Colon (tissue), 2 donors: ENCODE measurements around the gene TAF11L8.
"Not testable (repeated sequence)": the region's sequence is repeated elsewhere in the genome, so short reads cannot be mapped to it uniquely, and the experiment has no call there.

Experiments
- FAIRE-seq: peaks from 2 replicates; lab custom pipeline; 2012; peaks lifted over from hg19 to GRCh38; lab: Jason Lieb, UNC
- donor health status: control.
- donor health status: control.

The TAF11L8 gene

GRCh38 chr5:17590860-17591259, at the start of gene TAF11L8:
TSS of gene TAF11L8 (minus strand) at chr5:17590960.
- not testable (repeated sequence) for FAIRE-seq

DNA sequence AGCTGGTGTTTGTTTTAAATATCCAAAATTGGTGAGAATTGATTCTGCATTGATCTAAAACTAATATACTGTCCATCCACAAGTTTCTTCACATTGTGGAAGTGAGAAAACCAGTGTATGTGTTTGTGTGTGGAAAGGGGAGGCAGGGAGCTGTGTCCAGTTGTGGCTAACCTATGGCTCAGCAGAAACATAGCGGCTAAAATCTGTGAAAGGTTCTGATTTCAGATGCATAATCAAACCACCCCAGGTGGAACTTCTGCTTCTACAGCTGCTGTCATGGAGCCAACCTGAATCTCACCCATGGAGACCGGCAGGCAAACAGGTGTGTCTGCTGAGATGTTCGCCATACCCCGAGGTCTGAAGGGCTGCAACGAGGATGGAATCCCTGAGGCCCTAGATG, 43.4 kb upstream of the TAF11L8 start, which contains the start of gene TAF11L14:
Gene TAF11L14 (plus strand): TSS at position 301 of the 400 bp plus-strand sequence.
- FAIRE-seq, result no peak

DNA sequence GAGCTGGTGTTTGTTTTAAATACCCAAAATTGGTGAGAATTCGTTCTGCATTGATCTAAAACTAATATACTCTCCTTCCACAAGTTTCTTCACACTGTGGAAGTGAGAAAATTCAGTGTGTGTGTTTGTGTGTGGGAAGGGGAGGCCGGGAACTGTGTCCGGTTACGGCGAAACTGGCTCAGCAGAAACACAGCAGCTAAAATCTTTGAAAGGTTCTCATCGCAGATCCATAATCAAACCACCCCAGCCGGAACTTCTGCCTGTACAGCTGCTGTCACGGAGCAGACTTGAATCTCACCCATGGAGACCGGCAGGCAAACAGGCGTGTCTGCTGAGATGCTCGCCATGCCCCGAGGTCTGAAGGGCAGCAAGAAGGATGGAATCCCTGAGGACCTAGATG, 41.0 kb upstream of the TAF11L8 start, which contains the start of gene TAF11L13:
Gene TAF11L13 (plus strand): TSS at position 301 of the 400 bp plus-strand sequence.
- FAIRE-seq, result not testable (repeated sequence)

GRCh38 chr5:17625686-17626085, 34.9 kb upstream of the TAF11L8 start:
- FAIRE-seq, result no peak

DNA sequence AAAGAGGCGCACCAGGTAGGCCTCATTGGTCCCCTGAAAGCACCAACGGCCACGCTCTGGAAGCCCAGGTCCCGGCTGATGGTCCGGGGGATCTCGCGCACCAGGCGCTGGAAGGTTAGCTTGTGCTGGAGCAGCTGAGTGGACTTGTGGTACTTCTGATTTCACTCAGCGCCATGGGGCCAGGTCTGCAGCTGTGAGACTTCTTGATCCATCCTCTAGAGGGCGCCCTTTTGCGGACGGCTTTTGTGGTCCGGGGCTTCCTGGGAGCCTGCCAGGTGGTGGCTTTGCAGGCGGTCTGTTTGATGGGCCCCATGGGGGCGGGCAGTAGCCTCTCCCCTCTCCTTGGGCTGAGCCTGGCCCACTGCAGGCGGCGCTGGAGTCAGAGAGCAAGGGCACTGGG, 29.9 kb upstream of the TAF11L8 start:
- no peak for FAIRE-seq

DNA sequence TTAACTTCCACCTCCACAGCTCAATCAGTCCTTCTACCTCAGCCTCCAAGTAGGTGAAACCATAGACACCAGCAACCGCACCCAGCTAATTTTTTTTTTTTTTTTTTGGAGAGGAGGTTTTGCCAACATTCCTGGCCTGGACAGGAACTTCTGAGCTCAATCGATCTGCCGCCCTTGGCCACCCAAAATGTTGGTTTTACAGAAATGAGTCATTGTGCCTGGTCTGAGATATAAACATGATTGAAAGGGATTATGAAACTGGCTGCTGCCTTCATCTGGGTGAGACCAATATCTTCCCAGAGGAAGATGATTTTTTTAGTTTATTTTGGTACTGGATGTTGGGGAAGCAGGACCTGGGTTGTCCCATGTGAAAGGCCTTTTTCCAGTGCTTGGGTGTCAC, 28.6 kb upstream of the TAF11L8 start:
- no peak for FAIRE-seq

DNA sequence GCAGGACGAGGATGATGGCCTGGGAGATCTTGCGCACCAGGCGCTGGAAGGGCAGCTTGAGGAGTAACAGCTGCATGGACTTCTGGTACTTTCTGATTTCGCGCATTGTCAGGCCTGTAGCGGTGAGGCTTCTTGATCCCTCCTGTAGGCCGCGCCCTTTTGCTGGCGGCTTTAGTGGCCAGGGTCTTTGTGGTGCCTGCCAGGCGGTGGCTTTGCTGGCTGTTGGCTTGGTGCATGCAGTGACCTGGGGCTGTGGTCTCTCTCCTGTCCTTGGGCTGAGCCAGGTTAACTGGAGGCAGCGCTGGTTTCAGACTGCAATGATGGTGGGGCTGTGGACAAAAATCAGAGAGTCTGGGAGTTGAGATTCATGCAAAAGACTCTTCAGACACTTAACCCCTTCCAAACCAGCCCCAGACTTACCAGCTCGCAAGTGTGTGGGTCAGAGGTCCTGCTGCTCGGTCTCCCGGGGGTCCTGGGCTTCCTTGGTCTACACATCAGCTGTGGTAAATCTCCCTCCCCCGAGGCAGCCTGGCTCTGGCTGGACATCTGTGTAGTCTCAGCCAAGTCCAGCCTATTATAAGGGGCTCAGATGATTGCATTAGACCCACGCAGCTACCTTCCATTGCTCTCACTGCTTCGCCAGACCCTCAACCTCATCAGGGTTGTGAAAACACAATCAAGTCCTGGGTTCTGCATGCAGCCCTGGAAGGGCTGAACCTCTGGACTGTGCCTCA, 24.3 kb upstream of the TAF11L8 start:
- FAIRE-seq, result no peak

DNA sequence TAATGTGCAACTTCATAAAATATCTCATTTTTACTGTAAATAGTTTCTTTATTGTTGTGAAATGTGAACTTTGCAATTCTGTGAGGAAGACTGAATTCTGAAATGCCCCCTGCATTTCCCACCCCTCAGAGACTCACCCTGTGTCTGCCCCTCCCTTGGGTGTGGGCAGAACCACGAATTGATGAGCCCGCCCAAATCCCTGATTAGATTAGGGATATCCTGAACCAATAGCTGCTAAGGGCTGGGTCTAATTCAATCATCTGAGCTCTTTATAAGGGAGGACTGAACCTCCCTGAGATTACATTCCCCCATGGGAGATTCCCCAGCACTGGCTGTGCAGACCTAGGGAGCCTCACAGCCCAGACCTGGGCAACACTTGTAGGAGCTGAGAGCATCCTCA, 19.3 kb upstream of the TAF11L8 start, which contains the start of gene TAF11L12:
Gene TAF11L12 (plus strand): TSS at position 301 of the 400 bp plus-strand sequence.
- FAIRE-seq, result not testable (repeated sequence)

GRCh38 chr5:17607461-17607860, 16.7 kb upstream of the TAF11L8 start:
- not testable (repeated sequence) for FAIRE-seq

DNA sequence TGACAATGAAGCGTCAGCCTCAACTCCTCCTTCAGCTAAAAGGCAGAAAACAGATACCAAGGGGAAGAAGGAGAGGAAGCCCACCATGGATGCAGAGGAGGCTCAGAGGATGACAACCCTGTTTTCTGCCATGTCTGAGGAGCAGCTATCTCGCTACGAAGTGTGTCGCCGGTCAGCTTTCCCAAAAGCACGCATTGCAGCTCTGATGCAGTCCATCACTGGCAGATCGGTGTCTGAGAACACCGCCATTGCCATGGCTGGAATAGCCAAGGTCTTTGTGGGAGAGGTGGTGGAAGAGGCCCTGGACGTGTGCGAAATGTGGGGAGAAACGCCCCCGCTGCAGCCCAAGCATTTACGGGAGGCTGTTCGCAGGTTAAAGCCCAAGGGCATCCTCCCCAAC, 14.2 kb upstream of the TAF11L8 start:
- FAIRE-seq, result no peak

DNA sequence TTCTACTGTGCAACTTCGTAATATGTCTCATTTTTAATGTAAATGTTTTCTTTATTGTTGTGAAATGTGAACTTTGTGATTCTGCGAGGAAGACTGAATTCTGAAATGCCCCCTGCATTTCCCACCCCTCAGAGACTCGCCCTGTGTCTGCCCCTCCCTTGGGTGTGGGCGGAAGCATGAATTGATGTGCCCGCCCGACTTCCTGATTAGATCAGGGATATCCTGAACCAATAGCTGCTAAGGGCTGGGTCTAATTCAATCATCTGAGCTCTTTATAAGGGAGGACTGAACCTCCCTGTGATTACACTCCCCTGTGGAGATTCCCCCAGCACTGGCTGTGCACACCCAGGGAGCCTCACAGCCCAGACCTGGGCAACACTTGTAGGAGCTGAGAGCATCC, 13.1 kb upstream of the TAF11L8 start, which contains the start of gene TAF11L11:
Gene TAF11L11 (plus strand): TSS at position 304 of the 400 bp plus-strand sequence.
- FAIRE-seq, result not testable (repeated sequence)

GRCh38 chr5:17597728-17598127, 7.0 kb upstream of the TAF11L8 start, which contains the start of gene TAF11L10:
TSS of gene TAF11L10 (minus strand) at chr5:17597828.
- FAIRE-seq, result not testable (repeated sequence)

DNA sequence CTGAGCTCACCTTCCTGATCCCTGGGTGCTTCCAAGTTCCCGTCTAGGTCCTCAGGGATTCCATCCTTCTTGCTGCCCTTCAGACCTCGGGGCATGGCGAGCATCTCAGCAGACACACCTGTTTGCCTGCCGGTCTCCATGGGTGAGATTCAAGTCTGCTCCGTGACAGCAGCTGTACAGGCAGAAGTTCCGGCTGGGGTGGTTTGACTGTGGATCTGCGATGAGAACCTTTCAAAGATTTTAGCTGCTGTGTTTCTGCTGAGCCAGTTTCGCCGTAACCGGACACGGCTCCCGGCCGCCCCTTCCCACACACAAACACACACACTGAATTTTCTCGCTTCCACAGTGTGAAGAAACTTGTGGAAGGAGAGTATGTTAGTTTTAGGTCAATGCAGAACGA, 3.5 kb upstream of the TAF11L8 start, which contains the start of gene TAF11L9:
Gene TAF11L9 (minus strand): TSS at position 140 of the 400 bp plus-strand sequence.
- FAIRE-seq, result not testable (repeated sequence)

DNA sequence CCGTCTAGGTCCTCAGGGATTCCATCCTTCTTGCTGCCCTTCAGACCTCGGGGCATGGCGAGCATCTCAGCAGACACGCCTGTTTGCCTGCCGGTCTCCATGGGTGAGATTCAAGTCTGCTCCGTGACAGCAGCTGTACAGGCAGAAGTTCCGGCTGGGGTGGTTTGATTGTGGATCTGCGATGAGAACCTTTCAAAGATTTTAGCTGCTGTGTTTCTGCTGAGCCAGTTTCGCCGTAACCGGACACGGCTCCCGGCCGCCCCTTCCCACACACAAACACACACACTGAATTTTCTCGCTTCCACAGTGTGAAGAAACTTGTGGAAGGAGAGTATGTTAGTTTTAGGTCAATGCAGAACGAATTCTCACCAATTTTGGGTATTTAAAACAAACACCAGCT, 5.1 kb downstream of the TAF11L8 start, which contains the start of gene TAF11L7:
Gene TAF11L7 (minus strand): TSS at position 101 of the 400 bp plus-strand sequence.
- not testable (repeated sequence) for FAIRE-seq
